ENCODE results near the gene MYO1F.
"Not testable (repeated sequence)": the region's sequence is repeated elsewhere in the genome, so short reads cannot be mapped to it uniquely, and the experiment has no call there.

Gene MYO1F

DNA sequence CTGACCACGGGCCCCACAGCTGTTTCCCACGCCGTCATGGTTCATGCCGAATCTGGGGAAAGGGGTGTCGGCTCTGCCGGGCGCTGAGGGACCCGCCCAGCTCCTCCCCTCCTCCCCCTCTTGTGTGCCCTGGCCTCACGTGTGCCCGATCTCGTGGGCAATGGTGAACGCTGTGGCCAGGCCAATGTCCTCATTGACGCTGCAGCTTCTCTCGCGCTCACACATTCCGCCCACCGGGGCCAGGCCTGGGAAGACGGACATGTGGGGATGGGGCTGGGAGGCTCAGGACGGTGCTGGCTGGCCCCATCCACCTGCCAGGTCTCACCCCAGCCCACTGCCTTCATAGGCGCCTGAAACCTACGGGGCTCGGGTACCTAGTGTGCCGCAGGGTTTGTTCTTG, 18.9 kb upstream of the MYO1F start:
- DNase-seq = no peak

DNA sequence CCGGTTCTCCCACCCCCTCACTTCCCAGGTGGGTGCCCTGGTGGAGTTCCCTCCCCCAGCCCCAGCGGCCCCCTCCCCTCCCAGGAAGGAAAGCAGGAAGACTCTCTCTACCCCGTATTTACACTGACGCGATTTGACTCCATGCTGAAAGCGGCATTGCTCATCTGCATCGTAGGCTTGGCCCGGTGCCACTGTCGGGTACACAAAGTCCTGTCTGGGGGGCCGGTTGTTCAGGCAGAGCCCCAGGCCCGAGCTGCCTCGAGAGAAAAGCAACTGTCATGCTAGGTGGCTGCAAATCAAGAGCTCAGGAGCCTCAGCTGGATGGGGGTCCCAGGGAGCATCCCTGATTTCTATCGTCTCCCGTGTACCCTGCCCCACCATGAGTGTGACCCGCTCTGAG, 18.4 kb upstream of the MYO1F start:
- DNase-seq = no peak

DNA sequence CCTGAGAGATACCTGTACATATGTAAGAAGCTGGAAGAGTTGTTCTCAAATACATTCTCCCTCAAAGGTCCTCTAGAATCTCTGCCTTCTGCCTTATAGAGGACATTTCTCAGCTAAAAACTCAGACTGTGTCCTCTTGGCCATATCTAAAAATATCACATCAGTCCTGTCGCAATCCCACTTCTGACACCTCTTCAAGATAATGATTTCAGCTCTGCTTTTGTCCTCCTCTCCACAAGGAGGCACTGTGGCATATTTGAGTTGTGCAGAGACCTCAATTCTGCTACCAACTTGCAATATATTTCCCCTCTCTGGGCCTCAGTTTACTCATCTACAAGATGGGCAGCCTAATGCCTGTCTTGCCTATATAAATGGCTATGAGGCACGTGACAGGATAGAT, 16.7 kb upstream of the MYO1F start:
- DNase-seq = no peak

DNA sequence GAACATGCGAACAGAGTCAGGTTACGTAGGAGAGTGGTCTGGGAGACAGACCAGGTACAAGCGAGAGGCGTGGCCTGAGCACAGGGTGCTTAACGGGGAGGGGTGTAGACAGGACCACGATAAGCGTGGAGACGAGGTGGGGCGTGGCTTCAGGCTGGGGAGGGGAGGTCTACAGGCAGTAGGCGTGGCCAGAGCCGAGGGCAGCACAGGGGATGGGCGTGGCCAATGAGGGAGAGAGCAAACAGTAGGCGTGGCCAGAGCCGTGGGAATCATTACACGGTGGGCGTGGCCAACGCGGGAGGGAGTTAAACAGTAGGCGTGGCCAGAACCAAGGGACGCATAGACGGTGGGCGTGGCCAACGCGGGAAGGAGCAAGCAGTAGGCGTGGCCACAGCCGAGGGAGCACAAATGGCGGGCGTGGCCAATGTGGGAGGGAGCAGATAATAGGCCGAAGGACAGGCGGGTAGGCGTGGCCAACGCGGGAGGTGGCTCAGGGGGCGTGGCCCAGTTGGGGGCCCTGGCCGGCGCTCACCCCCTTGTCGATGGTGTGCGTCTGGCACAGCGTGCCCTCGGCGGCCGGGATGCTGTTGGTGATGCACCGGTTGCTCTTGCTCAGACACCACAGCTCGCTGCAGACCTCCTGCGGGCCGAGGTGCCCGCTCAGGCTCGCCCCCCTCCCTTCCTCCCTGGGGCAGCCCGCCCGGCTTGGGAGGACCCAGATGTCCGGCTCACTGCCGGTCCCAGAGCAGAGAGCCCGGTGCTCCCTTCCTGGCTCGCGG, 15.2 kb upstream of the MYO1F start:
- DNase-seq = peak; percentile 93

DNA sequence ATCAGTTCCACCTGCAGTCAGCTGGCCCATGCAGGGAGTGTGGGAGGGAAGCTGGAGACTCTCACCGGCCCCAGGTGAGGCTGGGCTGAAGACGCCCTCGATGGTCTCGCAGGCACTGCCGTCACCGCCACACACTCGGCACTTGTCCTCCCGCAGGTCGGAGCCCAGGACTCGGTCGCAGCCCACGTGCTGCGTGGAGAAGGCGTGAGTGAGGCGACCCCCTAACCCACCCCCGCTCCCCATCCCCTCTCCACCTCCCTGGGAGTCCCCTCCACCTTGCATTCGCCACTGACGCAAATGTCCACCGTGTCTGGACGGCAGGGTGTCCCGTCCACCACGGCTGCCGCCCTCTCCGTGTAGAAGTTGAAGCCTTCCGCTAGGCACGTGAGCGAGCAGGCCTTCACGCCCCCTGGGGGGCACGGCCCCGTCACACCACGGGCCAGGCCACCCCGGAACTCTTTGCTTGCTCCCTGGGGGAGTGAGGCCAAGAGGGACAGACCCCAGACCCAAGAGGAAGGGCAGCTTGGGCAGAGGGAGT, 12.0 kb upstream of the MYO1F start:
- DNase-seq = no peak

DNA sequence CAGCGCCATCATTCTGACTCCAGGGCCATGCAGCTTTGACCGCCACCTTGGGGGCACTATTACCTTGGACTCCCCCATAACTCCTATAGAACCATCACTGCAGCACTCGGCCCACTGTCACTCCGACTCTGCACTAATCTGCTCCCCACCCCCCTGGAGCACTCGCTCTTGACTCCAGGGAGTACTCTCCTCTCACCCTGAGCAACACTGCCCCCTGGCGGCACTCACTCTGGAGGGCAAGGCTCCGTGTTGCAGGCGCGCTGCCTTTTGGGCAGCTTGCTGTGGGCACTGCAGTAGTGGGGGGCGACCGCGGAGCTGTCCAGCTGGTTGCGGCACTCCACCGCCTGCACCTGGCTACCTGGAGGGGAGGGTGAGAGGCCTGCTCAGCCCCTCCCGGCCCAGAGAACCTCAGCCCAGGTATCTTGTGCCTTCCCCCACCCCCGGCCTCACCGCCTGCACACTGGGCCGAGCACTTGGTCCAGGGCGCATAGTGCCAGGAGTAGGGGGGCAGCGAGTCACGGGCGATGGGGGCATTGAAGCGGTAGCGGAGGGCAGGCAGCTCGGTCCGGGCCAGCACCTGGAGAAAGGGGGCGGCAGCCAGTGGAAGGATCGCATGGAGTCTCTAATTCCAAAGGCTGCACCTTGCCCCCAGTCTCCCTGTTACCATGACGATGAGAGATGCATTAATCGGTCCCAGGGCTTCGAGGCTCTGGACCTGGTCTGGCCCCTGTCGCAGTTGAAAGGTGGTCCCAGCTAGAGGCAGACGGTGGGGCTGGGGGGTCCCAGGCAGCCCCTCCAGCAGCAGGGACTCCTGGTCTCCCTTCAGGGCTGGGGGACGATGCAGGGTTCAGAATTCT, 8.9 kb upstream of the MYO1F start:
- DNase-seq = peak; percentile 58

DNA sequence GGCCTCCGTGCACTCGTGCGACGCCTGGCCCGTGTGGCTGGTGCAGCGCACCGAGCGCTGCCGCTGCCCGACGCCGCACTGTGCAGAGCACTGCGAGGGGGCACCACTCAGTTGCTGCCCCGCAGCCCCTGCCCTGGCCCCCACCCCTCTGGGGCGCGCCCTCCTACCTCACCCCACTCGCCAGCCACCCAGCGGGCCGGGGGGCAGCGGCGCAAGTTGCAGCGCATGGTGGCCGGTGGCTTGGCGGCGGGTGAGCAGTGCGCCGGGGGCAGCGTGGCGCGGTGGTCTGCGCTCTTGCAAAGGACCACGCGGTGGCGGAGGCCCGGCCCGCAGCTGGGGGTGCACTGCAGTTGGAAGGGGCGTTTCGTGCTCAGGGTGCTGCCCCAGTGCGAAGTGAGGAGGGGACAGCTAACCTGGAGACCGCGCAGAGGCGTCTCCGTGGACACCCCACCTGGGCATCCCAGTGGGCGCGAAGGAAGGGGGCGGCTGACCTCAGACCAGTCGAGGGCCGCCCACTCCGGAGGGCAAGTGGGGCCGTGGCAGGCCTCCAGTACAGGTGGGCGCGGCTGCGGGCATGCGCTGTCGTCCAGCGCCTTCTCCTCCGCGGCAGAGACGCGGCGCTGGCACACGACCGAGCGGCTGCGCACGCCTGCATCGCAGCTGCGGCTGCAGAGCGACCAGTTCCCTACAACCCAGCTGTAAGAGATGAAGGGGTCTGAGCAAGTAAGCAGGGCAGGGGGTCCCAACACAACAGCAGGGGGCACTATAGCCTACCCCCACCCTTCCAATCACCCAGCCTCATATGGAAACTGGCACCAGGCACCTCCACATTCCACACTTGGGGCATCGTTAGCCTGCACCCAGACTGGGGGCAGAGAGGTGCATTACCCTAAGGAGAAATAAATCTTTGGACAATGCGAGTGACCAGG, 8.0 kb upstream of the MYO1F start:
- no peak for DNase-seq

DNA sequence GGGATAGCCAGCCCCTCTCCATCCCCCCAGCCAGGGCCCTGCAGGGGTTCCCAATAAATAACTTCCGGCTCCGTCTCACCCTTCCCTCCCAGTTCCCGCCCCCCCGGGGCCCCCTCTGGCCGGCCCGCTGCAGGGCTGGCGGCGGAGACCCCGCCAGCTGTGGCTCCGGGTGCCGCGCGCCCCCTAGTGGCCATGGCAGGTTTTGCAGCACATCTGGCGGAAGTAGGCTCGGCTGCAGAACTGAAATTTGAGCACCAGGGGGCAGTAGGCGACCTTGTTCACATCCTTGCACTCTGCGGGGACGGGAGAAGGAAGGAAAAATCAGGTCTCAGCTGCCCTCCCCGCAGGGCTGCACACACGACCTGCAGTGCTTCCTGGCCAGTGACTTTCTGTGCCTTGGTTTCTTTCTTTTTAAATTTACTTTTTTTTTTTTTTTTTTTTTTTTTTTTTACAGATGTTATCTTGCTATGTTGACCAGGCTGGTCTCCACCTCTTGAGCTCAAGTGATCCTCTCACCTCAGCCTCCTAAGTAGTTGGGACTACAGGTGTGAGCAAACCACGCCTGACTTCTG, 3.6 kb upstream of the MYO1F start:
- DNase-seq = peak; percentile 84

DNA sequence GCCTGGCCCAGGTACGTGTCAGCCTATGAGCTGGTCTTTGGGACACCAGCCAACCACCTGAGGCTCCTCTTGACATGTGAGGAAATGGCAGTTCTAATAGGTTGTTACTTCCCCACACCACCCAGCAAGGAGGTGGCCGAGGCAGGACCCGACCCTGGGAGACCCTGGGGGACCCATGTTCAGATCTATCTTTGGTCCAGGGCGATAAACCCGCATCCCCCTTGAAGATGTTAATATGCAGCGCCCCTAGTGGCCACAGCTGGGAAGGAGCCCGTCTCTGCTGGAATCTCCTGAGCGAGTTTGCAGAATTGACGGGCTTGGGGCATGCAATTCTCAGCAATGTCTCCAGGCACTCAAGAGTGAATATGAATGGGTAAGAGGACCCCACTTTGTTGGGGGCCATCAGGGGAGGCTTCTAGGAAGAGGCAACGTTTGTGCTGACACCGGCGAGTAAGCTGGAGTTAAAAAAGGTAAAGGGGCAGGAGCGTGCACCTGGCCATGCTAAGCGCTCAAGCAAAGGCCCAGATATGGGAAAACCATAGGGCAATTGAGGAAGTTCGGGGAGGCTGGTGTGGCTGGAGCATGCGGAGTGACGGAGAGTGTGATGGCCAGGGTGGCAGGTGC, 1.5 kb upstream of the MYO1F start:
- peak; percentile 85 for DNase-seq

DNA sequence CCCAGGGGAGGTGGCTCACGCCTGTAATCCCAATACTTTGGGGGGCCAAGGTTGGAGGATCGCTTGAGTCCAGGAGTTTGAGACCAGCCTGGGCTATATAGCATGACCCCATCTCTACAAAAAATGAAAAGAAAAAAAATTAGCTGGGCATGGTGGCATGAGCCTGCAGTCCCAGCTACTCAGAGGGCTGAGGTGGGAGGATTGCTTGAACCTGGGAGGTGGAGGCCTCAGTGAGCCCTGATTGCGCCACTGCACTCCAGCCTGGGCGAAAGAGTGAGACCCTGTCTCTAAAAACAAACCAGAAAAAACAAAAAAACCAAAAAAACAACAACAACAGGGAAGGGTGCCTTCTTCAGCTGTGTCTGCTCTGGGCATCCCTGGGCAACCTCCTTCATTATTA, 499 bp upstream of the MYO1F start:
- DNase-seq = no peak

DNA sequence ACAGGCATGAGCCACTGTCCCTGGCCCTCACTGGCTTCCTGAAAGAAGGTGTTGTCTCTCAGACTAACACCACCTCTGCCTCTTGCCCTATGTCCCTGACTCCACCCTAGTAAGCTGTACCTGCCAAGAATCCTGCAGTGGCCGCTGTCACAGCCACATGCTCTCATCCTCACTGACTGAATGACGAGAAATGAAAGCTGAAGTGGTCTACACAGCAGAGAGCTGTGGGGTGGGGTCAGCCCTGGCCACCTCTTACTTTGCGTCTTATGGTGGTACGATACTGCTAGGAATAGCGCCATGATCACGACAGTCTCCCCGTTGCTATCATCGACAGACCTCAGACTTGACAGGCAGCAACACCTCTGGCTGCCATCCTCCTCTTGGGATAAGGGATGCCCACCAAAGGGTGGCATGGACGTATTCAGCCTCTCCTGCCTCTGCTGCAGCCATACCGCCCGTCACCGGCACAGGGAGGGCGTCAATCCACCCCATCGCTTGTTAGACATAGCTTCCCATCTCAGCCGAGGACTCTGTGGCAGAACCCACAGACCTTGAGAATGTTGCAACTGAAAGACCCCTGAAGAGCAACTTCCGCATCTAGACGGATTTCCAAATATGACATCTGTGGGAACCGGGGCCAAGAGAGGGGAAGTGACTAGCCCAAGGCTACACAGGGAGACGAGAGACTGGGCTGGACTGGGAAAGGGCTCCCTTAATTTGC, 809 bp downstream of the MYO1F start:
- DNase-seq = no peak

DNA sequence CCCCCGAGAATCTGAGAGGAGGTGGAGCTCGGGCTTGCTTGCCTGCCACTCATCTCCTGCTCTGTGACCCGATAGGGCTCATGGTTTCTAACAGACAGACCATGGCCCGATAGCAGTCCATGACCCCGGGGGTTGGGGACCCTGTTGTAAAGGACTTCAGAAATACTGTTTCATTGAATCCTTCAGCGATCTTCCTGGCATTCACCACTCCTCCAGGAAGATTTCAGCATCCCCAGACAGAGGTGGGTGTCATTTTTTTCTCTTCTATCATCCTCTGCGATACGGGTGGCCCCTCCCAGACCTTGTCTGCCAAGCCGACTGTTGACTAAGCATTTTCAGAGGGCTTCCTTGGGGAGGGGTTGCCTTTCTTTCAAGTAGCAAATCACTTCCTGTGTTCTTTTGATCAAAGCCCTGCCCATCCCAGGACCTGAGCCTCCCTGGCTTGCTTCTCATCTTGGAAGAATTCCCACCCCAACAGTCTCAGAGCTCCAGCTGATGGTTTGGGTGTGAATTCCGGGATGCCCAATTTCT, 1.7 kb downstream of the MYO1F start:
- peak; percentile 51 for DNase-seq

DNA sequence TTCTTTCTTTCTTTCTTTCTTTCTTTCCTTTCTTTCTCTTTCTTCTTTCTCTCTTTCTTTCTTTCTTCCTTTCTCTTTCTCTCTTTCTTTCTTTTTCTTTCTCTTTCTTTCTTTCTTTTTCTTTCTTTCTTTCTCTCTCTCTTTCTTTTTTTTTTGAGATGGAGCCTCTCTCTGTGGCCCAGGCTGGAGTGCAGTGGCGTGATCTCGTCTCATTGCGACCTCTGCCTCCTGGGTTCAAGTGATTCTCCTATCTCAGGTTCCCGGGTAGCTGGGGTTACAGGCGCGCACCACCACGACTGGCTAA, 2.7 kb downstream of the MYO1F start:
- not testable (repeated sequence) for DNase-seq

DNA sequence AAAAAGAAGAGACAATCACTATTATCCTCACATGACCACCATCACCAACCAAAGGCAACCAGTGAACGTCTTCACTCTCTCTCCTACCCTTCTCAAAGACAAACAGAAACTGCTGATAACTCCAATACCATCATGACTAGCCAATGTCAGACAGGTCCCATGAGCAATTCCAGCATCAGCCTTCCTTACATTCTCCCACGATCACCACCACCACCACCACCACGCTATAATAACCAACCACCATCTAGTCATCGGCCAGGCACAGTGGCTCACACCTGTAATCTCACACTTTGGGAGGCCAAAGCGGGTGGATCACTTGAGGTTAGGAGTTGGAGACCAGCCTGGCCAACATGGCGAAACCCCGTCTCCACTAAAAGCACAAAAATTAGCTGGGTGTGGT, 3.9 kb downstream of the MYO1F start:
- no peak for DNase-seq

DNA sequence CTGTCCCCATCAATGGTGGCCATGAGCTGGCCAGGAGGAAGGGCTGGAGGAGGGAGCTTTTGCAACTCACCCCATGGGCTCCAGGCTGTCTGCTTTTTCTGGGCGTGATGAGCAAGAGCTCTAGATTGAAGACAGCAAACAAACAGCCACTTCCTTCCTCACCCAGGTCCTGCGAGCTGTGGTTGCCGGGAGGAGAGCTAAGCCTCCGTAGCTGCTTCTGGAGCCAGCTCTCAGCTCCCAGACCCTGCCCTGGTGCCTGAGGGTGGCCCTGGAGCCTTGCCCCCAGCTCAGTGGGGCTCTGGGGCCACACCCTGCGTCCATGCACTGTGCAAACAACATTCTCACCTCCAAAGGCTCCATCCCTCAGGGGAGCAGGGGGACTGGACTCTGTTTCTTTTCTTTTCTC, 6.2 kb downstream of the MYO1F start:
- peak; percentile 52 for DNase-seq

DNA sequence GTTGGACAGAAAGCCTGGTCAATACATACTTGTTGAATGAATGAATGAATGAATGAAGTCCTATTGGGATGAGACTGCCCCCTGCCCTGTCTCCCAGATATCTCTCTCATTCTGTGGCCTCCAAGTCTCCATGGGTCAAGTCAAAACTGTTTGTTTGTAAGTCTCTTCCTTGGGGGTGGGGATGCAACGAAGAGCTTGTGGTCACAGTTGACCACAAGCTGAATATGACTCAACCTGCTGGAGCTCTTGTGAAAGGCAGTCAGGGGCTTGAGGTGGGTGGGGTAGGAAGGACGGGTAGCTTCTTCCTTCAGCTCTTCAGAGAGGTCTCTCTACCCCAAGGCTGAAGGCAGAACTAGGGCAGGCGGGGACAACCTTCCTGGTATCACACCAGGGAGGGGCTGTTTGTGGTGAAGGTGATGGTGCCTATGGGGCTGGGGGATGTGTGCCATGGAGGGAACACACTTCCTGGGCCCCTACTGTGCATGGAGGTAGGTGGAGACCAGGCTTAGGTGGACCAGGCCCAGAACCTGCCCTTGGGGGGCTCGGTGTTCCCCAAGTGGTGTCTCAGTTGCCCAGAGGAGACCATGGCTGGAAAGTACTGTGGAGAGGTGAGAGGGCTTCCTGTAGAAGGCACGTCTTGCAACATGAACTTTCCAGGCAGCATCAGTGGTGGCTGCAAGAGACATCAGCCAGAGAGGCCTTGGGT, 8.0 kb downstream of the MYO1F start:
- peak; percentile 65 for DNase-seq

DNA sequence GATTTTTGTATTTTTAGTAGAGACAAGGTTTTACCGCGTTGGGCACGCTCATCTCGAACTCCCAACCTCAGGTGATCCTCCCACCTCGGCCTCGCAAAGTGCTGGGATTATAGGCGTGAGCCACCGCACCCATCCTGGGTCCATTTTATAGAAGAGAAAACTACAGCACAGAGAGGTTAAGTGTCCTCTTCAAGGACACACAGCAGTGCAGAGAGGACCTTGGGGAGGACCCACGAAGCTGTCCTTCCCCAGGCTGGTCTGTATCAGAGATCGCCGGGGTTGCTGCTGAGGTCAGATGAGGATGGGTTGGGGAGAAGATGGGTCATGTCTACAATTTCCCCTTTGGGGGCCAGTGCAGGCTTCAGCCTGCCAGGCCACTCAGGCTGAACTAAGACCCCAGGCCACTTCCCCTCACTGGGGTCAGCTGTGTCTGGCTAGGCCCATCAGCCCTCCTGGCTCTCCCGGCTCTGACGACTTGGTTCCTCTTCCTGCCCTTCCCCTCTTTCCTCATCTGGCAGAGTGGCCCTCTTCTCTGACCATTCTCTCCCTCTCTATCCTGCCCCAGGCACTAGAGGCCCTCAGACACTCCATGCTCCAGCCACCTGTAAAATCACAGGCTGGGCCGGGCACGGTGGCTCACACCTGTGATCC, 9.6 kb downstream of the MYO1F start:
- no peak for DNase-seq

DNA sequence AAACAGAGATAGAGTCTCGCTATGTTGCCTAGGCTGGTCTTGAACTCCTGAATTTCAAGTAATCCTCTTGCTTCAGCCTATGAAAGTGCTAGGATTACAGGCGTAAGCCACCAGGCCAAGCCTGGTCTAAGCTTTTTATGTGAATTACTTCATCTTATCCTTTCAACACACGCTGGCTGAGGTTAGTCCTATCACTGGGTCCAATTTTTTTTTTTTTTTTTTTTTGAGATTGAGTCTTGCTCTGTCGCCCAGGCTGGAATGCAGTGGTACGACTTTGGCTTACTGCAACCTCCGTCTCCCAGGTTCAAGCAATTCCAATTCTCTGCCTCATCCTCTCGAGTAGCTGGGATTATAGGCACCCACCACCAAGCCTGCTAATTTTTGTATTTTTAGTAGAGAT, 10.4 kb downstream of the MYO1F start:
- DNase-seq = no peak

DNA sequence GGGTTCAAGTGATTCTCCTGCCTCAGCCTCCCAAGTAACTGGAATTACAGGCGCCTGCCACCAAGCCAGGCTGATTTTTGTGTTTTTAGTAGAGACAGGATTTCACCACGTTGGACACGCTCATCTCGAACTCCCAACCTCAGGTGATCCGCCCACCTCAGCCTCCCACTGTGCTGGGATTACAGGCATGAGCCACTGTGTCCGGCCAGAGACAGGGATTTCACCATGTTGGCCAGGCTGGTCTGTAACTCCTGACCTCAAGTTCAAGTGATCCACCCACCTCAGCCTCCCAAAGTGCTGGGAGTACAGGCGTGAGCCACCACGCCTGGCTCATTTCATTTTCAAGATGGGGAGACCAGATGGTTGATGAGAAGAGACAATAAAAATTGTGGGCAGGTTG, 12.4 kb downstream of the MYO1F start:
- DNase-seq = not testable (repeated sequence)
